Activated CD8-positive, alpha-beta memory T cell treated with anti-CD3 and anti-CD28 coated beads, Interleukin-2, amount 50 U/mL, for 1 hour (primary cell): ENCODE data around the gene DLGAP4.
"Not testable (repeated sequence)": the region's sequence is repeated elsewhere in the genome, so short reads cannot be mapped to it uniquely, and the experiment has no call there.

Source experiments
- DNase-seq: peaks from one replicate; pipeline ENCODE4 v3.0.0-alpha.2; 2020; ENCODE audit errors: extremely low read depth

Gene DLGAP4

GRCh38 chr20:36498386-36499179 lies 192.4 kb downstream of the DLGAP4 start:
- DNase-seq = no peak

GRCh38 chr20:36499211-36499610 lies 193.1 kb downstream of the DLGAP4 start:
- no peak for DNase-seq

GRCh38 chr20:36499723-36500501 lies 193.8 kb downstream of the DLGAP4 start:
- DNase-seq = no peak

GRCh38 chr20:36501367-36502006 lies 195.3 kb downstream of the DLGAP4 start:
- DNase-seq = no peak

GRCh38 chr20:36504295-36504694 lies 198.2 kb downstream of the DLGAP4 start:
- no peak for DNase-seq

- no peak for DNase-seq
Observed at GRCh38 chr20:36506253-36506652, 200.1 kb downstream of the DLGAP4 start.

- DNase-seq = no peak
Observed at GRCh38 chr20:36507746-36508145, 201.6 kb downstream of the DLGAP4 start.

- no peak for DNase-seq
Observed at GRCh38 chr20:36519012-36519719, 213.0 kb downstream of the DLGAP4 start.

GRCh38 chr20:36519944-36520343 lies 213.8 kb downstream of the DLGAP4 start:
- DNase-seq = no peak

GRCh38 chr20:36521526-36521925 lies 215.4 kb downstream of the DLGAP4 start:
- no peak for DNase-seq

GRCh38 chr20:36522412-36522811 lies 216.3 kb downstream of the DLGAP4 start:
- DNase-seq = not testable (repeated sequence)

- no peak for DNase-seq
Observed at GRCh38 chr20:36523341-36523740, 217.2 kb downstream of the DLGAP4 start.

- DNase-seq = no peak
Observed at GRCh38 chr20:36525620-36526365, 219.7 kb downstream of the DLGAP4 start.

GRCh38 chr20:36526521-36527011 lies 220.4 kb downstream of the DLGAP4 start:
- DNase-seq = no peak

- DNase-seq = no peak
Observed at GRCh38 chr20:36527331-36528125, 221.4 kb downstream of the DLGAP4 start.

- no peak for DNase-seq
Observed at GRCh38 chr20:36528176-36528874, 222.2 kb downstream of the DLGAP4 start.

GRCh38 chr20:36528875-36529417 lies 222.8 kb downstream of the DLGAP4 start:
- DNase-seq = no peak

- no peak for DNase-seq
Observed at GRCh38 chr20:36532388-36532787, 226.2 kb downstream of the DLGAP4 start.

- no peak for DNase-seq
Observed at GRCh38 chr20:36532822-36533221, 226.7 kb downstream of the DLGAP4 start.
